ENCODE results near the gene ARHGAP25.

DNA sequence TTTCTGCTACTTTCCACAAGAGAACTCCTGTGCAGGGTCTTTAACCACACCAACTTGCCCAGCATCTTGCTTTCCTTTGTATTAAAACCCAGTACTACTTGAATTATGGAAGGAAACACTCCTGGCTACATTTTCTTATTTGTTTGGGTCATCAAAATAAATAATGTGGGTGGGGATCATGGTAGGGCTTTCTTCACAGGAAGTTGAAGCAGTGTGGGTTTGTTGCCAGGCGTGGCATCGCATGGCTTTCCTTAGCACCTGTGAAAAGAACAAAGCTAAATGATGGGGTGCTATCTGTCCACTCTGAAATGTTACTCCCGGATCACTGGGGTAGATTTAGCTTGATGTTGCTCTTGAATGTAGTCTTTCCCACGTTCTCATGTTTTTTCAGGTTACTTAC, 18.7 kb downstream of the ARHGAP25 start:
- no peak for TF ChIP-seq POLR2A (IDR thresholded peaks at IDR 0.05; ENCODE audit: low read depth, low read length)
- no peak for TF ChIP-seq TAF1 (IDR thresholded peaks at IDR 0.05; ENCODE audit: borderline replicate concordance, low read depth, low read length)
- no peak for TF ChIP-seq POLR2AphosphoS5 (IDR thresholded peaks at IDR 0.05; ENCODE audit: low read depth, low read length)

Measured in GM12892 (cell line).